Natural killer cell (primary cell): ENCODE data around the gene DYRK1B. TPM values are rescaled to one million over a fixed set of nuclear protein-coding genes. Genes with fewer than 3 reads are reported as not detected.

ENCODE experiments used
- ATAC-seq, 3 donors: fragments of 150-1000 bp in 2 of 3; fragments of 200-7000 bp in 1 of 3; cut with Tn5 transposase; 1 replicate in 1 of 3; 2 replicates in 2 of 3; pipeline ENCODE4 v1.10.0; 2021; ENCODE audit warnings: mild to moderate bottlenecking in 2 of 3, moderate library complexity in 2 of 3
- DNase-seq, 2 donors: peaks; one replicate each; pipeline versions ENCODE4 v3.0.0 to v3.0.0-alpha.2; 2013 to 2021; ENCODE audit warnings: mixed read lengths in 1 of 2
- H3K27ac ChIP-seq: one replicate; pipeline ENCODE4 v1.5.1; 2013; ENCODE audit warnings: mild to moderate bottlenecking, low read length
- H3K27me3 ChIP-seq: one replicate; pipeline ENCODE4 v1.6.1; 2013; ENCODE audit warnings: low read length; ENCODE audit not compliant: control insufficient read depth, insufficient read depth
- H3K36me3 ChIP-seq: one replicate; pipeline ENCODE4 v1.6.1; 2013; ENCODE audit warnings: low read length; ENCODE audit not compliant: control insufficient read depth, insufficient read depth
- H3K4me1 ChIP-seq: one replicate; pipeline ENCODE4 v1.6.1; 2013; ENCODE audit warnings: low read length; ENCODE audit not compliant: control insufficient read depth, insufficient read depth
- H3K4me3 ChIP-seq: one replicate; pipeline ENCODE4 v1.5.1; 2013; ENCODE audit warnings: low read length
- H3K9me3 ChIP-seq: one replicate; pipeline ENCODE4 v1.6.1; 2013; ENCODE audit warnings: low read length; ENCODE audit not compliant: control insufficient read depth, insufficient read depth
- H3K27ac Mint-ChIP-seq, 2 donors: one replicate each; pipeline ENCODE4 v1.8.0; 2022; ENCODE audit warnings: mild to moderate bottlenecking in 2 of 2, mixed read lengths in 2 of 2, moderate library complexity in 1 of 2
- H3K27me3 Mint-ChIP-seq, 2 donors: one replicate each; pipeline ENCODE4 v1.8.0; 2022; ENCODE audit warnings: low read depth in 2 of 2, mixed read lengths in 2 of 2
- H3K36me3 Mint-ChIP-seq: one replicate; pipeline ENCODE4 v1.8.0; 2022; ENCODE audit warnings: mixed read lengths
- H3K4me1 Mint-ChIP-seq, 2 donors: one replicate each; pipeline ENCODE4 v1.8.0; 2022; ENCODE audit warnings: mixed read lengths in 2 of 2
- H3K4me3 Mint-ChIP-seq: one replicate; pipeline ENCODE4 v1.8.0; 2022; ENCODE audit warnings: mild to moderate bottlenecking, moderate library complexity, mixed read lengths
- H3K9me3 Mint-ChIP-seq, 2 donors: one replicate each; pipeline ENCODE4 v1.8.0; 2022; ENCODE audit warnings: mixed read lengths in 2 of 2
- WGBS: methylation state at CpG from one replicate; pipeline ENCODE4 v1.1.7; 2013; ENCODE audit warnings: missing lambda C conversion rate; ENCODE audit not compliant: insufficient coverage; 5-methylcytosine and 5-hydroxymethylcytosine counted together
- intact Hi-C: fragments of 100-400 bp; cut with micrococcal nuclease; formaldehyde crosslinking; loops from one replicate; pipeline ENCODE4 v1.14.2; 2022
- total RNA-seq, 4 donors: library from RNA; stranded (reverse); fragments of 120-200 nt in 1 of 4; gene quantifications; one replicate each; pipeline versions ENCODE4 v1.2.3 to v1.2.4, GENCODE V29; 2013 to 2022
- TF ChIP-seq, protein P1 (sequence below): fragments of 200-600 bp; IDR thresholded peaks from one replicate; pipeline ENCODE4 v1.8.0; 2022; ENCODE audit warnings: antibody characterized with exemption

The DYRK1B gene
- total RNA-seq, 3 donors from 2014 or later (not counting 1 experiment from before 2014, with no cell fraction given), result 27.5 to 54.2 (median 43.8) TPM

DNA sequence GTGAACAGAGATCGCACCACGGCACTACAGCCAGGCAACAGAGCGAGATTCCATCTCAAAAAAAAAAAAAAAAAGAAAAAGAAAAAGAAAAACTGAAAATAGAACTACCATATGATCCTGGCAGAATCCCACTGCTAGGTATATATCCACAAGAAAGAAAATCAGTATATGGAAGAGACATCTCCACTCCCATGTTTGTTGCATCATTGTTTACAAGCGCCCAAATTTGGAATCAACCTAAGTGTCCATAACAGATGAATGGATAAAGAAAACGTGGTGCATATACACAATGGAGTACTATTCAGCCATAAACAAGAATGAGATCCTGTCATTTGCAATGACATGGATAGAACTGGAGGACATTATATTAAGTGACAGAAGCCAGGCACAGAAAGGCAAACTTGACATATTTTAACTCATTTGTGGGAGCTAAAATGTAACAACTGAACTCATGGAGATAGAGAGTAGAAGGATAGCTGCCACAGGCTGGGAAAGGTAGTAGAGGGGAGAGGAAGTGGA, 26.1 kb downstream of the DYRK1B start:
- H3K9me3 Mint-ChIP-seq, result no peaks in the 10 kb centered on the region
- H3K4me1 ChIP-seq, result no peaks in the 10 kb centered on the region
- no peaks in the 10 kb centered on the region for H3K9me3 ChIP-seq
- H3K4me3 ChIP-seq, result no peak overlapping the region
- no peaks in the 10 kb centered on the region for H3K27me3 ChIP-seq
- no peak overlapping the region for H3K27ac Mint-ChIP-seq
- WGBS, result 84% methylated on average over 3 of the region's 5 CpGs
- no peak for ATAC-seq
- DNase-seq, result no peak
- no peak overlapping the region for H3K27ac ChIP-seq
- no peaks in the 10 kb centered on the region for H3K4me1 Mint-ChIP-seq
- no peak overlapping the region for H3K4me3 Mint-ChIP-seq
- TF ChIP-seq, protein P1, sequence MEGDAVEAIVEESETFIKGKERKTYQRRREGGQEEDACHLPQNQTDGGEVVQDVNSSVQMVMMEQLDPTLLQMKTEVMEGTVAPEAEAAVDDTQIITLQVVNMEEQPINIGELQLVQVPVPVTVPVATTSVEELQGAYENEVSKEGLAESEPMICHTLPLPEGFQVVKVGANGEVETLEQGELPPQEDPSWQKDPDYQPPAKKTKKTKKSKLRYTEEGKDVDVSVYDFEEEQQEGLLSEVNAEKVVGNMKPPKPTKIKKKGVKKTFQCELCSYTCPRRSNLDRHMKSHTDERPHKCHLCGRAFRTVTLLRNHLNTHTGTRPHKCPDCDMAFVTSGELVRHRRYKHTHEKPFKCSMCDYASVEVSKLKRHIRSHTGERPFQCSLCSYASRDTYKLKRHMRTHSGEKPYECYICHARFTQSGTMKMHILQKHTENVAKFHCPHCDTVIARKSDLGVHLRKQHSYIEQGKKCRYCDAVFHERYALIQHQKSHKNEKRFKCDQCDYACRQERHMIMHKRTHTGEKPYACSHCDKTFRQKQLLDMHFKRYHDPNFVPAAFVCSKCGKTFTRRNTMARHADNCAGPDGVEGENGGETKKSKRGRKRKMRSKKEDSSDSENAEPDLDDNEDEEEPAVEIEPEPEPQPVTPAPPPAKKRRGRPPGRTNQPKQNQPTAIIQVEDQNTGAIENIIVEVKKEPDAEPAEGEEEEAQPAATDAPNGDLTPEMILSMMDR, result no peak
- H3K36me3 ChIP-seq, result no peaks in the 10 kb centered on the region
- intact Hi-C loops, result no loop called here
- no peaks in the 10 kb centered on the region for H3K36me3 Mint-ChIP-seq
- H3K27me3 Mint-ChIP-seq, result peaks cover 0 to 2% of the 10 kb centered on the region in 2 donors

DNA sequence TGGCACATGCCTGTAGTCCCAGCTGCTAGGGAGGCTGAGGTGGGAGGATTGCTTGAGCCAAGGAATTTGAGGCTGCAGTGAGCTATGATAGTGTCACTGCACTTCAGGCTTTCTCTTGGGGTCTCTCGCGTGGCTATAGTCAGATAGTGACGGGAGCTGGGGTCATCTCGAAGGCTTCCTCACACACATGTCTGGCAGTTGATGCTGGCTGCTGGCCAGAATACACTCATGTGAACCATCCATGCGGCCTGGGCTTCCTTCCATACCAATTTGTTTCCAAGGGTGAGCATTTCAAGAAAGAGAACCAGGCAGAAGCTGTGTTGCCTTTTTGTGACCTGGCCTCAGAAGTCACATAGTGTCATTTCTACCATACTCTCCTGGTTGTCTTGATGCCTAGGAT, 28.9 kb downstream of the DYRK1B start:
- TF ChIP-seq, protein P1, result no peak
- Histone ChIP-seq H3K27ac (no peak overlapping the region), H3K9me3 (no peaks in the 10 kb centered on the region), H3K36me3 (no peaks in the 10 kb centered on the region), H3K4me3 (no peak overlapping the region), H3K27me3 (no peaks in the 10 kb centered on the region), H3K4me1 (no peaks in the 10 kb centered on the region)
- 77% methylated on average over 5 of the region's 5 CpGs for WGBS
- Mint-ChIP-seq H3K4me3 (no peak overlapping the region), H3K27me3 (peaks cover 7 to 11% of the 10 kb centered on the region in 2 donors), H3K9me3 (no peaks in the 10 kb centered on the region), H3K4me1 (no peaks in the 10 kb centered on the region), H3K36me3 (no peaks in the 10 kb centered on the region), H3K27ac (no peak overlapping the region)
- DNase-seq, result no peak
- intact Hi-C loops, result no loop called here
- ATAC-seq, result no peak

DNA sequence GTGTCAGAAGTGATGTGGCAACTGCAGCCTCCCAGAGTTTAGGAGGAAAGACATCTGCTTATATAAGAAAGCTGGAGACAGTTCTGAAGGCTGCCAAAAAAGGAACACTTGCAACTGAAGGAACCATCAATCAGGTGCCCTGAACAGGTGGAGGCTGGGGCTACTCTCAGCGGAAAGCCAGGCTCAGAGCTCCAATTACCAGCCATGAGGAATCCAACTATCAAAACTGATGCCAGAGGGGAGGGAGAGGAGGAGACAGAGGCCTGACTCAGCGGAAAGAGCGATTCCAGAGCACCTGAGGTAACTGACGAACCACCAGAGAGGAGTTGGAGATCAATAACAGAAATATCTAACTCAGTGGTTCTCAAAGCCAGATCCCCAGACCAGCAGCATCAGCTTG, 31.0 kb downstream of the DYRK1B start:
- no peak overlapping the region for H3K4me3 ChIP-seq
- DNase-seq (no peak), ATAC-seq (no peak)
- TF ChIP-seq, protein P1, result no peak
- H3K9me3 Mint-ChIP-seq, result no peaks in the 10 kb centered on the region
- whole genome bisulfite sequencing, result 53% methylated on average over 4 of the region's 4 CpGs
- no peak overlapping the region for H3K27ac Mint-ChIP-seq
- H3K4me1 Mint-ChIP-seq, result no peaks in the 10 kb centered on the region
- peaks cover 10 to 11% of the 10 kb centered on the region in 2 donors for H3K27me3 Mint-ChIP-seq
- no peaks in the 10 kb centered on the region for H3K4me1 ChIP-seq
- H3K9me3 ChIP-seq, result no peaks in the 10 kb centered on the region
- H3K36me3 Mint-ChIP-seq, result no peaks in the 10 kb centered on the region
- no peaks in the 10 kb centered on the region for H3K36me3 ChIP-seq
- intact Hi-C loops, result no loop called here
- no peak overlapping the region for H3K27ac ChIP-seq
- no peak overlapping the region for H3K4me3 Mint-ChIP-seq
- no peaks in the 10 kb centered on the region for H3K27me3 ChIP-seq

DNA sequence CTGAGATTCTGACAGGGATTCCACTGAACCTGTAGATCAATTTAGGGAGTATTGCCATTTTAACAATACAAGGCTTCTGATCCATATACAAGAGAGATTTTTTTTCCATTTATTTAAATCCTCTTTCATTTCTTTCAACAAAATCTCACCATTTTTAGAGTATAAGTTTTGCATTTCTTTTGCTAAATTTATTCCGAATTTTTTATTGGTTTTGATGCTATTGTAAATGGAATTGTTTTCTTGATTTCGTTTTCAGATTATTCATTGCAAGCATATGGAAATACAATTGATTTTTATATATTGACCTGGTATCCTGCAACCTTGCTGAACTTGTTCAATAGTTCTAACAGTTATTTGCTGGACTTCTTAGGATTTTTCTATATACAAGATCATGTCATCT, 36.9 kb downstream of the DYRK1B start:
- no peak overlapping the region for H3K4me3 Mint-ChIP-seq
- peaks cover 11 to 17% of the 10 kb centered on the region in 2 donors for H3K27me3 Mint-ChIP-seq
- Histone ChIP-seq H3K4me3 (no peak overlapping the region), H3K27ac (no peak overlapping the region), H3K36me3 (no peaks in the 10 kb centered on the region), H3K4me1 (peaks cover 9% of the 10 kb centered on the region), H3K9me3 (no peaks in the 10 kb centered on the region), H3K27me3 (no peaks in the 10 kb centered on the region)
- H3K36me3 Mint-ChIP-seq, result no peaks in the 10 kb centered on the region
- TF ChIP-seq, protein P1, result no peak
- intact Hi-C loops, result no loop called here
- no peak overlapping the region for H3K27ac Mint-ChIP-seq
- WGBS, result no CpG with 5 or more reads among the region's 2 CpGs
- no peaks in the 10 kb centered on the region for H3K9me3 Mint-ChIP-seq
- peaks cover 0 to 5% of the 10 kb centered on the region in 2 donors for H3K4me1 Mint-ChIP-seq
- DNase-seq, result no peak
- no peak for ATAC-seq
